ENCODE results near the gene KCP. TPM values are rescaled to one million over a fixed set of nuclear protein-coding genes. Genes with fewer than 3 reads are reported as not detected.

Gene KCP
- total and polyA plus RNA-seq, 2 of the 13 experiments (the other 11 are each of a cell fraction or from before 2014, with no cell fraction given) = 0.37 to 1.0 TPM

- TF ChIP-seq ZNF841 (CRISPR knock-in tag; IDR thresholded peaks at IDR 0.05; ENCODE audit: borderline replicate concordance) = no peak
- TF ChIP-seq HOXD1 (CRISPR knock-in tag; IDR thresholded peaks at IDR 0.05) = no peak
- TF ChIP-seq SYNCRIP (IDR thresholded peaks at IDR 0.05; ENCODE audit: insufficient read depth, low read depth, low read length) = no peak
- no peak for TF ChIP-seq ATF6 (CRISPR knock-in tag; conservative IDR thresholded peaks at IDR 0.05)
Observed at GRCh38 chr7:128938544-128939074, 28.1 kb upstream of the KCP start (continued).

- H3K9me3 ChIP-seq (ENCODE audit: low read length) = no peaks in the 10 kb centered on the region
- intact Hi-C loops (cut with micrococcal nuclease; ENCODE audit: unreplicated experiment) = loop anchor here (2.0 kb wide), 1 partner anchor 33 kb away; no protein-coding TSS in a partner anchor
- no peak within 1 kb of the TSS for H2AFZ ChIP-seq (ENCODE audit: low read length)
- no peak within 1 kb of the TSS for H3K27ac ChIP-seq (ENCODE audit: extremely low read length, insufficient read depth, low read length)
- in situ Hi-C loops (cut with HindIII; ENCODE audit: extremely low pct_ligation_motif_present, low pct_unique_long_range_greater_than_20kb) = no loop called here
- DNase-seq (ENCODE audit: low spot score) (no peak), FAIRE-seq (no peak), ATAC-seq (peak; percentile 47)
- no CpG with 5 or more reads among the region's 83 CpGs for WGBS (ENCODE audit: low lambda C conversion rate)
- no TSS peak for BruUV-seq (replicated peaks)
- H3K27me3 ChIP-seq (ENCODE audit: control insufficient read depth in 1 of 2, insufficient read depth in 2 of 2, low read length in 2 of 2) = peaks cover 1 to 29% of the 10 kb centered on the region in 2 experiments; a peak in 4 of 5 replicates
- H4K20me1 ChIP-seq (ENCODE audit: insufficient read depth, low read length) = no peaks in the 10 kb centered on the region
- peak within 1 kb of the TSS; percentile 92 for H3K4me2 ChIP-seq (ENCODE audit: low read depth, low read length)
- H3K4me1 ChIP-seq (ENCODE audit: insufficient read depth, low read length) = peaks cover 78% of the 10 kb centered on the region
- CTCF ChIA-PET (ENCODE audit: low intra/inter-chr PET ratio, low total read pairs) = no interaction called here
- no peak within 1 kb of the TSS for H3K9ac ChIP-seq (ENCODE audit: insufficient read depth, low read depth, low read length)
- H3K79me2 ChIP-seq (ENCODE audit: insufficient read depth, low read length) = no peaks in the 10 kb centered on the region
- H3K4me3 ChIP-seq (replicated peaks in 1 of 3; ENCODE audit: insufficient read depth in 1 of 3, low read depth in 2 of 3, low read length in 3 of 3) = peak within 1 kb of the TSS; percentile 56 to 75 (median 57)
- H3K36me3 ChIP-seq (replicated peaks in 1 of 2; ENCODE audit: control insufficient read depth in 1 of 2, insufficient read depth in 2 of 2, low read length in 2 of 2) = no peaks in the 10 kb centered on the region
- POLR2A ChIA-PET = no interaction called here
- TF ChIP-seq ZBTB20 (CRISPR knock-in tag; IDR thresholded peaks at IDR 0.05; ENCODE audit: borderline replicate concordance, low read depth) = no peak
- TF ChIP-seq SOX5 (CRISPR knock-in tag; IDR thresholded peaks at IDR 0.05; ENCODE audit: borderline replicate concordance) = no peak
- TF ChIP-seq RAD21 (CRISPR knock-in tag; IDR thresholded peaks at IDR 0.05) = no peak
- no peak for TF ChIP-seq ZNF713 (CRISPR knock-in tag; IDR thresholded peaks at IDR 0.05)
- no peak for TF ChIP-seq FLYWCH1 (CRISPR knock-in tag; IDR thresholded peaks at IDR 0.05)
- TF ChIP-seq ZNF776 (CRISPR knock-in tag; IDR thresholded peaks at IDR 0.05) = peak; percentile 61; the same call in 1 of the 2 replicates
- no peak for TF ChIP-seq MLXIP (CRISPR knock-in tag; IDR thresholded peaks at IDR 0.05; ENCODE audit: borderline replicate concordance)
- no peak for TF ChIP-seq ZBTB3 (CRISPR knock-in tag; IDR thresholded peaks at IDR 0.05; ENCODE audit: borderline replicate concordance, low read depth)
- no peak for TF ChIP-seq LCORL (IDR thresholded peaks at IDR 0.05)
- 0 out of 2 replicates have a peak, but pooled peaks have one; percentile 43 for TF ChIP-seq LCORL (CRISPR knock-in tag; IDR thresholded peaks at IDR 0.05)
- TF ChIP-seq PHF8 (CRISPR knock-in tag; IDR thresholded peaks at IDR 0.05) = peak; percentile 49
- TF ChIP-seq KLF15 (CRISPR knock-in tag; IDR thresholded peaks at IDR 0.05; ENCODE audit: borderline replicate concordance) = 0 out of 2 replicates have a peak, but pooled peaks have one; percentile 23
Observed at GRCh38 chr7:128937647-128938543, 27.4 kb upstream of the KCP start, which contains the start of gene IRF5. Gene IRF5, plus strand, starts transcription at chr7:128937927. Its CDS starts 4,155 bp downstream, at chr7:128942082.
